ENCODE data around the gene GALNT9.
"Not testable (repeated sequence)": the region's sequence is repeated elsewhere in the genome, so short reads cannot be mapped to it uniquely, and the experiment has no call there.

Gene GALNT9

GRCh38 chr12:132199101-132199500 lies 130.3 kb downstream of the GALNT9 start:
- DNase-seq (ENCODE audit: low read depth in 2 of 2), result no peak
- TF ChIP-seq CTCF (IDR thresholded peaks at IDR 0.05; ENCODE audit: low read depth, low read length), result no peak
- no peak overlapping the region for H3K4me3 ChIP-seq (replicated peaks in 1 of 2; ENCODE audit: low read depth in 2 of 2, low read length in 2 of 2)

- peak; percentile 13 to 32 for DNase-seq (ENCODE audit: low read depth in 2 of 2)
- TF ChIP-seq CTCF (IDR thresholded peaks at IDR 0.05; ENCODE audit: low read depth, low read length), result no peak
- H3K4me3 ChIP-seq (replicated peaks in 1 of 2; ENCODE audit: low read depth in 2 of 2, low read length in 2 of 2), result no peak overlapping the region
Measured at GRCh38 chr12:132197581-132198354, 131.6 kb downstream of the GALNT9 start.

- TF ChIP-seq CTCF (IDR thresholded peaks at IDR 0.05; ENCODE audit: low read depth, low read length), result no peak
- no peak for DNase-seq (ENCODE audit: low read depth in 2 of 2)
- no peak overlapping the region for H3K4me3 ChIP-seq (replicated peaks in 1 of 2; ENCODE audit: low read depth in 2 of 2, low read length in 2 of 2)
Measured at GRCh38 chr12:132196873-132197390, 132.5 kb downstream of the GALNT9 start.

- DNase-seq (ENCODE audit: low read depth in 2 of 2), result peak in 1 of 2 donors; percentile 7
- H3K4me3 ChIP-seq (replicated peaks in 1 of 2; ENCODE audit: low read depth in 2 of 2, low read length in 2 of 2), result no peak overlapping the region
- no peak for TF ChIP-seq CTCF (IDR thresholded peaks at IDR 0.05; ENCODE audit: low read depth, low read length)
Measured at GRCh38 chr12:132196038-132196872, 133.1 kb downstream of the GALNT9 start.

GRCh38 chr12:132195242-132195641 lies 134.1 kb downstream of the GALNT9 start:
- DNase-seq (ENCODE audit: low read depth in 2 of 2); H3K4me3 ChIP-seq (replicated peaks in 1 of 2; ENCODE audit: low read depth in 2 of 2, low read length in 2 of 2): not testable (repeated sequence)

GRCh38 chr12:132194556-132194955 lies 134.8 kb downstream of the GALNT9 start:
- no peak for TF ChIP-seq CTCF (IDR thresholded peaks at IDR 0.05; ENCODE audit: low read depth, low read length)
- DNase-seq (ENCODE audit: low read depth in 2 of 2), result no peak
- no peak overlapping the region for H3K4me3 ChIP-seq (replicated peaks in 1 of 2; ENCODE audit: low read depth in 2 of 2, low read length in 2 of 2)

- DNase-seq (ENCODE audit: low read depth in 2 of 2), result peak in 1 of 2 donors; percentile 19
- TF ChIP-seq CTCF (IDR thresholded peaks at IDR 0.05; ENCODE audit: low read depth, low read length), result peak; percentile 43
Measured at GRCh38 chr12:132194056-132194455, 135.3 kb downstream of the GALNT9 start.

More at GRCh38 chr12:132194056-132194455, 135.3 kb downstream of the GALNT9 start:
- no peak overlapping the region for H3K4me3 ChIP-seq (replicated peaks in 1 of 2; ENCODE audit: low read depth in 2 of 2, low read length in 2 of 2)

Data from cardiac fibroblast (primary cell).